AG04450 (cell line): ENCODE measurements around the gene PKD1. TPM values are rescaled to one million over a fixed set of nuclear protein-coding genes. Genes with fewer than 3 reads are reported as not detected.
A peak's percentile ranks its signal among the peaks of the same experiment; 100 is the strongest.

Experiments used
- CTCF ChIA-PET: fragments of 300-600, 350-600 bp; formaldehyde crosslinking; extraction: SDS; loops from one replicate; lab custom pipeline; 2022; ENCODE audit warnings: antibody characterized with exemption, inconsistent platforms; lab: Charles Lee
- POLR2A ChIA-PET: fragments of 350-600 bp; formaldehyde crosslinking; extraction: SDS; loops from one replicate; lab custom pipeline; 2021; ENCODE audit warnings: antibody characterized with exemption, inconsistent platforms; lab: Yijun Ruan, JAX
- DNase-seq: peaks from one replicate; pipeline ENCODE4 v3.0.0-alpha.2; 2011; ENCODE audit warnings: low read depth, low spot score
- H3K27ac ChIP-seq: one replicate; pipeline ENCODE4 v1.5.1; 2012; ENCODE audit warnings: low read depth, low read length, control low read depth
- H3K27me3 ChIP-seq: one replicate; pipeline ENCODE4 v1.6.0; 2012; ENCODE audit warnings: low read length; ENCODE audit not compliant: control insufficient read depth, insufficient read depth
- H3K4me3 ChIP-seq: 2 replicates; pipeline ENCODE4 v1.5.1; 2011; ENCODE audit warnings: mild to moderate bottlenecking, low read depth, low read length, control low read depth
- H3K9me3 ChIP-seq: 2 replicates; pipeline ENCODE4 v1.5.1; 2012; ENCODE audit warnings: low read length; ENCODE audit not compliant: control insufficient read depth, insufficient read depth
- CTCF ChIP-seq: IDR thresholded peaks from 2 replicates; pipeline ENCODE4 v1.5.1; 2011; ENCODE audit warnings: low read depth, low read length, control low read depth, inconsistent platforms
- polyA plus RNA-seq: library from polyadenylated mRNA; depleted of rRNA; stranded (reverse); fragments of >200 nt; gene quantifications from 2 replicates; pipeline ENCODE4 v1.2.3, GENCODE V29; 2011

The PKD1 gene
- polyA plus RNA-seq, 1 experiment, result 16.1 TPM

- H3K9me3 ChIP-seq, result no peaks in the 10 kb centered on the region
- TF ChIP-seq CTCF, result no peak
- H3K4me3 ChIP-seq, result peak overlapping the region; percentile 53; the same call in 1 of the 2 replicates
- ChIA-PET POLR2A (no interaction called here), CTCF (interaction anchor here (5.2 kb wide), 1 partner anchor 10 kb away, joined by 21 read pairs; no protein-coding TSS in a partner anchor)
- no peak for DNase-seq
- H3K27me3 ChIP-seq, result no peaks in the 10 kb centered on the region
- peak overlapping the region; percentile 11 for H3K27ac ChIP-seq
Observed at GRCh38 chr16:2149630-2150417, 14.1 kb upstream of the PKD1 start.

- no peaks in the 10 kb centered on the region; the same call in 1 of the 2 replicates for H3K9me3 ChIP-seq
- peak overlapping the region; percentile 11 for H3K27ac ChIP-seq
- peak overlapping the region; percentile 53 for H3K4me3 ChIP-seq
- no peak for TF ChIP-seq CTCF
- H3K27me3 ChIP-seq, result no peaks in the 10 kb centered on the region
- ChIA-PET POLR2A (interaction anchor here (0.7 kb wide), 1 partner anchor 126 kb away, joined by 13 read pairs; no protein-coding TSS in a partner anchor), CTCF (no interaction called here)
- no peak for DNase-seq
Observed at GRCh38 chr16:2148714-2149629, 13.3 kb upstream of the PKD1 start.

- H3K27me3 ChIP-seq, result no peaks in the 10 kb centered on the region
- CTCF ChIA-PET, result interaction anchor here (1.5 kb wide), 1 partner anchor 144 kb away, joined by 5 read pairs; no protein-coding TSS in a partner anchor
- H3K27ac ChIP-seq, result peak within 1 kb of the TSS; percentile 11
- H3K9me3 ChIP-seq, result no peaks in the 10 kb centered on the region; the same call in 1 of the 2 replicates
- no peak for DNase-seq
- POLR2A ChIA-PET, result interaction anchor here (0.7 to 2.5 kb wide), 4 partner anchors 8 to 187 kb away, joined by 3 to 9 read pairs (median 6); partner anchors contain the start of genes NTHL1, RPS2 and TSC2
- H3K4me3 ChIP-seq, result peak within 1 kb of the TSS; percentile 53
- no peak for TF ChIP-seq CTCF
Observed at GRCh38 chr16:2147981-2148671, 12.4 kb upstream of the PKD1 start, which contains the start of gene RAB26. TSS of gene RAB26 (plus strand) at chr16:2148625. CDS start at chr16:2148784, 159 bp downstream.

- POLR2A ChIA-PET, result interaction anchor here (0.7 to 2.8 kb wide), 7 partner anchors 8 to 187 kb away, joined by 3 to 34 read pairs (median 5); partner anchors contain the start of genes NTHL1, RPS2, TBL3 and TRAF7
- CTCF ChIA-PET, result interaction anchor here (1.4 to 1.5 kb wide), 2 partner anchors 125 to 144 kb away, joined by 5 to 10 read pairs; no protein-coding TSS in a partner anchor
- Histone ChIP-seq H3K9me3 (no peaks in the 10 kb centered on the region; the same call in 1 of the 2 replicates), H3K4me3 (no peak overlapping the region), H3K27me3 (no peaks in the 10 kb centered on the region), H3K27ac (no peak overlapping the region)
- DNase-seq, result no peak
- TF ChIP-seq CTCF, result no peak
Observed at GRCh38 chr16:2147378-2147777, 11.7 kb upstream of the PKD1 start.
